Measurements from ENCODE around the gene GSTK1. TPM values are rescaled to one million over a fixed set of nuclear protein-coding genes. Genes with fewer than 3 reads are reported as not detected.

The GSTK1 gene
- total RNA-seq, 5 donors from 2014 or later (not counting 1 experiment from before 2014, with no cell fraction given): 347 to 524 (median 406) TPM

Other genes with a start within 250 kb of the GSTK1 start
- gene OR9A2, start 236.3 kb upstream of the GSTK1 start, total RNA-seq: not detected
- not detected for gene OR6V1, start 211.1 kb upstream of the GSTK1 start, total RNA-seq
- gene PIP, start 131.4 kb upstream of the GSTK1 start, total RNA-seq: not detected
- gene TAS2R39, start 80.0 kb upstream of the GSTK1 start, total RNA-seq: not detected
- gene TAS2R40, start 41.4 kb upstream of the GSTK1 start, total RNA-seq: not detected
- gene TMEM139, start 21.5 kb downstream of the GSTK1 start, total RNA-seq: 1 to 10 TPM in 3 of 5 donors, under 1 TPM in 1, not detected in 1; 0.66 to 1.6 (median 1.2) TPM
- gene CASP2, start 24.9 kb downstream of the GSTK1 start, total RNA-seq: 10 to 100 TPM; 43.4 to 83.6 (median 73.7) TPM
- gene CLCN1, start 52.7 kb downstream of the GSTK1 start, total RNA-seq: not detected
- 1 to 10 TPM in 3 of 5 donors, under 1 TPM in 2; 0.08 to 3.6 (median 2.1) TPM for gene FAM131B, start 99.3 kb downstream of the GSTK1 start, total RNA-seq
- gene ZYX, start 117.9 kb downstream of the GSTK1 start, total RNA-seq: 100 to 1,000 TPM; 107 to 186 (median 159) TPM
- 10 to 100 TPM; 23.8 to 49.8 (median 43.5) TPM for gene EPHA1, start 145.4 kb downstream of the GSTK1 start, total RNA-seq
- gene TAS2R60, start 180.0 kb downstream of the GSTK1 start, total RNA-seq: 1 to 10 TPM in 2 of 5 donors, under 1 TPM in 2, not detected in 1; 0.38 to 2.4 (median 1.0) TPM
- 1 to 10 TPM in 2 of 5 donors, under 1 TPM in 3; 0.28 to 2.5 (median 0.93) TPM for gene TAS2R41, start 214.4 kb downstream of the GSTK1 start, total RNA-seq

Data from T-cell (primary cell).